GM19395 (cell line): Measurements from ENCODE around the gene LEP.

Source experiments
- ATAC-seq: cut with Tn5 transposase; IDR thresholded peaks from one replicate; pipeline ENCODE4 v1.9.1; 2021; ENCODE audit warnings: mild to moderate bottlenecking, moderate library complexity; ENCODE audit not compliant: unreplicated experiment

Gene LEP

DNA sequence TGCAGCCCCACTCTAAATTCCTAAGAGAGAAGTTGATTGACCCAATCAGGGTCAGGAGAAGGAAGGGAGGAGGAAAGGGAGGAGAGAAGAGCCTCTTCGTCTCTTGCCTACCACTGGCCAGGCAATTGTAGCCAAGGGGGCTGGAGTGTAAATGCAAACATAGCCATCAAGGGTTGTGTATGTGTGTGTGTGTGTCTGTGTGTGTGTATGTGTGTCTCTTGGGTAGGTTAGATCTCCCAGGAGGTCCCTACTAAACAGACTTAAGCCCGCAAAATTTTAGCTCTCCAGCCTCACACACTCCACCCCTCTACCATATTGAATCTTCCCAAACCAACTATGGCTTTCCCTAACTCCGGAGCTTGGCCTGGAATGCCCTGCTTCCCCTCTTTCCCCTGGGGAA, 3.8 kb downstream of the LEP start:
- ATAC-seq = no peak

GRCh38 chr7:128247108-128247507, 6.0 kb downstream of the LEP start:
- no peak for ATAC-seq

GRCh38 chr7:128247640-128248194, 6.6 kb downstream of the LEP start:
- ATAC-seq = no peak

DNA sequence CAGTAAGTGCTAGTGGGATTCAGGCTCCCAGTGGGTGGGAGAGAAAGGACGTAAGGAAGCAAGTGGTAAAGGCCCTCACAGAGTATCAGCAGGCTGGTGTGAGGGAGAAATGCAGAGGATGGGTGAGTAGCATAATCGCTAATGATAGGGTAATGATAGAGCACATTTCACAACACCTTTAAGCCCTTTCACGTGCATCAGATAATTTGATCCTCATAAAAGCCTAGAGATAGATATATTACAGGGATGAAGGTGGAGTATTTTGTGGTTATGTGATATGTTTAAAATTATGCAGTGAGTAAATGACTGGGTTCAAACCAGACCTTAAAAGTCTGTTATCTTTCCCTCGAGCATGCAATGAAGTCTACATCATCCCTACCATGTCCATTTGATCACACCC, 10.3 kb downstream of the LEP start:
- ATAC-seq = no peak

- no peak for ATAC-seq
These were observed 12.6 kb downstream of the LEP start for GRCh38 chr7:128253701-128254100.

DNA sequence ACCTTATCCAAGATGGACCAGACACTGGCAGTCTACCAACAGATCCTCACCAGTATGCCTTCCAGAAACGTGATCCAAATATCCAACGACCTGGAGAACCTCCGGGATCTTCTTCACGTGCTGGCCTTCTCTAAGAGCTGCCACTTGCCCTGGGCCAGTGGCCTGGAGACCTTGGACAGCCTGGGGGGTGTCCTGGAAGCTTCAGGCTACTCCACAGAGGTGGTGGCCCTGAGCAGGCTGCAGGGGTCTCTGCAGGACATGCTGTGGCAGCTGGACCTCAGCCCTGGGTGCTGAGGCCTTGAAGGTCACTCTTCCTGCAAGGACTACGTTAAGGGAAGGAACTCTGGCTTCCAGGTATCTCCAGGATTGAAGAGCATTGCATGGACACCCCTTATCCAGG, 13.4 kb downstream of the LEP start:
- ATAC-seq = no peak

DNA sequence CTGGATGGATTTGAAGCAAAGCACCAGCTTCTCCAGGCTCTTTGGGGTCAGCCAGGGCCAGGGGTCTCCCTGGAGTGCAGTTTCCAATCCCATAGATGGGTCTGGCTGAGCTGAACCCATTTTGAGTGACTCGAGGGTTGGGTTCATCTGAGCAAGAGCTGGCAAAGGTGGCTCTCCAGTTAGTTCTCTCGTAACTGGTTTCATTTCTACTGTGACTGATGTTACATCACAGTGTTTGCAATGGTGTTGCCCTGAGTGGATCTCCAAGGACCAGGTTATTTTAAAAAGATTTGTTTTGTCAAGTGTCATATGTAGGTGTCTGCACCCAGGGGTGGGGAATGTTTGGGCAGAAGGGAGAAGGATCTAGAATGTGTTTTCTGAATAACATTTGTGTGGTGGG, 14.2 kb downstream of the LEP start:
- no peak for ATAC-seq

DNA sequence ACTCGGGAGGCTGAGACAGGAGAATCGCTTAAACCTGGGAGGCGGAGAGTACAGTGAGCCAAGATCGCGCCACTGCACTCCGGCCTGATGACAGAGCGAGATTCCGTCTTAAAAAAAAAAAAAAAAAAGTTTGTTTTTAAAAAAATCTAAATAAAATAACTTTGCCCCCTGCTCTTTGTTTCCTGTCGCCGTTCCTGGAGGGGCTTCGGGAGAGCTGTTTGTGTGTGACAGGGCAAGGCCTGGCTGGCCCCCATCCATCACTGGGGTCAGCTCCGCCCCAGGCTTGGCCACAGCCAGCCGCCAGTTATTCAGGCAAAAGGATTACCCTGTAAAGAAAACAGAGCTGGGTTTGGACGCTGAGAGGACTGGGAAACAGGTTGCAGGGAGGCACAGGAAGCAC, 16.4 kb downstream of the LEP start:
- no peak for ATAC-seq

DNA sequence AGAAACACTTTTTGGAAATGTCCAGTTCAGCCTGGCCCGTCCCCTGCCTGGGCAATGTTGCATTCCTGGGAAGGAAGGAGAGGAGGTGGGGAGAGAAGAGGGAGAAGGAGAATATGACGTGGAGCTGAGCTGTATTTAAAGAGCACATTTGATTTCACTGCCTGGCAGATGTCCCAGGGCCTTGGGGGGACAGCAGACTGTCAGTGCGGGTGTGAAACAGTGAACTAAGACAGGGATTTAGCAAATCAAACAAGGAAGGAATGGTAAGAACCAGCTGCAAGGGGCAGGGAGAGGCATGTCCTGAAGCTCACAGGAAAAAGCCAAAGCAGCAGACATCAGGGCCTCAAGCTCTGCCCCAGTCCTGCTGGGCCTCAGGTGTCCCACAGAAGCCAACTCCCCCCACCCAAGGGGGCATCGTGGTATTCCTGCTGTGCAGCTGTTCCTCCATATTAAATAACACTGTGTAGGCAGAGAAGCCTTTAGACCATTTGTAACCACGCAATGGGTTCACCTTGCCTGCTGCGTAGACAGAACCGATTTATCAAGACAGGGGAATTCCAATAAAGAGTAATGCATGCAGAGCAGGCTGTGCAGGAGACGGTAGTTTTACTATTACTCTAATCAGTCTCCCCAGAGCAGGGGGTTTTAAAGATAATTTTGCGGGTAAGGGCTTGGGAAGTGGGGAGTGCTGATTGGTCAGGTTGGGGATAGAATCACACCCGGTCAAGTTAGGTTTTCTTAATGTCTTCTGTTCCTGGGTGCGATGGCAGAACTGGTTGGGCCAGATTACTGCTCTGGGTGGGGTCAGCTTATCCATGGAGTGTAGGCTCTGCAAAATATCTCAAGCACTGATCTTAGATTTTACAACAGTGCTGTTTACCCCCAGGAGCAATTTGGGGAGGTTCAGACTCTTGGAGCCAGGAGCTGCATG, 18.3 kb downstream of the LEP start:
- no peak for ATAC-seq

DNA sequence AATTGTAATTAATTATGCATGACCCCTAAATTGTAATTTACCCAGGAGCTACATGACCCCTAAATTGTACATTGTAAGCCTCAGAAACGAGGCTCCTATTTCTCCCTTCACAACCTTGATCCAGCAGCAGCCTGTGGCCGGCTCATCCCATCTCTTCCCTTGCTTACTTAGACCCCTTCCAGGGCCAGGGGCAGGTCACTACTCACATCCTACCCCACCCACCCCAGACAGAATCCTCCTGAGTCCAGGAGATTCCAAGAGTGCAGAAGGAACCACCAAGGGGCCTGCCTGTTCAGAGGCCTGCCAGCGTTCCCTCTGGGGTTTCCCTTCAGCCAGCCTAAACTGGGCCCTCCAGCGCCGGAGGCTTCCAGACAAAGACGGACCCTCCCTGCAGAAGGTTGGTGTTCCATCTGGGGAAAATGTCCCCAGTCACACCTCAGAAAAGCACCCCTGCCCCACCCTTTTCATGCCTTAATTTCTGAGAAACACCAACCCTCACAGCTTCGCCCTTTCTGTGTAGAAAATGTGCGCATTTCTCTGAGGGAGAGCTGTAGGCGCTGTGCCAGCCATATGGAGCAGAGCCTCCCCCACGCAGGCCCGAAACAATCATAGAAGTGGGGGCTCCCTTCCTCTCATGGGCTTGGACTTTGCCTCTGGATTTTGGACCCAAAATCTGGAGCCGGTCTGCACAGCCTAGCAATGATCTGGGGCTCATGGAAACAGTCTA, 19.2 kb downstream of the LEP start:
- ATAC-seq = no peak

DNA sequence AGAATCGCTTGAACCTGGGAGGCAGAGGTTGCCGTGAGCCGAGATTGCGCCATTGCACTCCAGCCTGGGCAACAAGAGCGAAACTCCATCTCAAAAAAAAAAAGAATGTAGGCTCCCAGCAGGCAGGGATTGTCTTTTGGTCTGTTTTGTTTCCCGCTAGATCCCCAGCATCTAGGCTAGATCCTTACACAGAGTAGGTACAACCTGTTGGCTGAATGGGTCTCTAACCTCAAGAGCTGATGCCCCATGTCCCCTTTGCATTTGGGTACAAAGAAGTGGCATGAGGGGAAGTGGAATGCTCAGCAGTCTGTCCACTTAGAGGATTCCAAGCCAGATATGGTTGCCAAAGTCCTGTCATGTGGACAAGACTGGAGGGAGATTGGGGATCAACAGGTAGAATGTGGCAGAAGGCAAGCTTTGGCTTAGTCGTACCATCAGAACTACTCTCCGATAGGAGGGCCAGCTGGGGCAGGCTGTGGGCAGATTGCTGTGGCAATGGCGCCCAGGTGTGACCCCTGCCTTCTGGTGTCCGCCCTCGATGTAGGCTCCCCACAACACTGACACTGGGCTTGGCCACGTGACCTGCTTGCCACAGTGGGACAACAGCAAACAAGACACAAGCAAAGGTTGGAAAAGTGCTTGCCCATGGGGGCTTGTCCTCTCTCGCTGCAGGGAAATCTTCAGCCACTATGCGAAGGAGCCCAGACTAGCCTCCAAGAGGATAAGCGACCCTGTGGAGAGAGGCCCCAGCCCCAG, 21.4 kb downstream of the LEP start:
- ATAC-seq = no peak

- no peak for ATAC-seq
These were observed 22.3 kb downstream of the LEP start for GRCh38 chr7:128263420-128263819.

DNA sequence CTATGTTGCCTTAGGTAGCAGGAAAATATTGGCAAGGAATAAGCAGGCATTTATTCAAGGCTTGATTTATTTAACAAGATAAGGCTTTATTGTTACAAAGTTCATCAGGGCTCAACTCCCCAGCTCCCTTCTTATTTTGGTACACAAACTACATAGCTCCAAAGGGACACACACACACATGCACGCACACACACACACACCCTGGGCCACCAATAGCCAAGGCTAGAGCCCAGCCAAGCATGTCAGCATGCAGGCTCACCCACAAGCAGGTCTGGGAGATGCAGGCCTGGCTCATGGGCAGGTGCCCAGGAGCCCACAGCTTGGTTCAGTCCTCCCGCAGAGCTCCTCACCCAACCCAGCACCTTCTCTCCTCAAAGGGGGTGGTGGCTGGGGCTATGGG, 23.4 kb downstream of the LEP start:
- ATAC-seq = no peak

DNA sequence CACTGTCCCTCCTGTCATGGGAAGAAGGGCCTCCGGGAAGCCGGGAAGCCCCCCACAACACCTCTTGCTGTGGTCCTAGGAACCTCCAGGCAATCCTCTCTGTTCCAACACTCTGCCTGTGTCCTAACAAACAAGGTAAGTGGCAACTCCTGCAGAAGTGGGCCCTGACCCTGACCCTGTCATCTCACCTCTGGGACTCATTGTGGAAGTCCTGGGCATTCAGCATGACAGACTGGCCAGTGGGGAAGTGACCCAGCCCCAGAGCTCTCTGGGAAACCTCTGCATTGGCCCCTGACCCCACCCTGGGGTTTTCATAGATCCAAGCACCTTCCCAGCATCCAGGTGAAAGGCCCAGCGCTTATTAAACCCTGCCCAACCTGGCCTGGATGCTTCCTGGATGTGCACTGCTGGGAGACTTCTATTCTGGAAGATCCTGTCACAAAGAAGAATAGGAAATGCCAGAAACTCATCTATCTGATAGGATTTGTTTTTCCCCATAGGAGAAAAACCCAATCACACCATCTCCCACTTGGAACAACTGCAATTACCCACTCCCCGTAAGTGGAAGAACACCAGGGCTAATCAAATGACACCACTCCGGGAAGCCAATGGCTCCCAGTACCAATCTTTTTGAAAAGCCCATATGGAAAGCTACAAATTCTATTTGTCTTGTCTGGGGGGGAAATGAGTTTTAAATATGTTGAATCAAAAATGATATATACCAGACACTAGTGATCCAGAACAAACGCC, 24.3 kb downstream of the LEP start:
- ATAC-seq = no peak

DNA sequence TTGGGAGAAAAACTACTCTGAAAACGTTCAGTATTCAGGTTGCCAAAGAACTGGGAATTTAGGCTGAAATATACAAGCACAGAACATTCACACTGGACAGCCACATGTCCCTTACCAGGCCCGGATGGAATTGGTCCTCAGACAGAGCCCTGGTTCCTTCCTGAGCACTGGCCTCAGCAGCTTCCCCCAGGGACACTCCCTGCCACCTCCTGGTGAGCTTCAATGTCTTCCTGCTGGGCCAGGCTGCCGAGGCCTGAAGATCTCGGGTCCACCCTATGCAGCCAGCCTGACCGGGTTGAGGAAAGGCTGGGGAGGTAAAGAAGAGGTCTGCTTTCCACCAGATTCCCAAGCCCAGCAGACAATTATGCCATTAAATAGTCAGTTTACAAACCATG, 24.8 kb downstream of the LEP start:
- ATAC-seq = no peak

- ATAC-seq = no peak
These were observed 25.4 kb downstream of the LEP start for GRCh38 chr7:128266529-128266882.

DNA sequence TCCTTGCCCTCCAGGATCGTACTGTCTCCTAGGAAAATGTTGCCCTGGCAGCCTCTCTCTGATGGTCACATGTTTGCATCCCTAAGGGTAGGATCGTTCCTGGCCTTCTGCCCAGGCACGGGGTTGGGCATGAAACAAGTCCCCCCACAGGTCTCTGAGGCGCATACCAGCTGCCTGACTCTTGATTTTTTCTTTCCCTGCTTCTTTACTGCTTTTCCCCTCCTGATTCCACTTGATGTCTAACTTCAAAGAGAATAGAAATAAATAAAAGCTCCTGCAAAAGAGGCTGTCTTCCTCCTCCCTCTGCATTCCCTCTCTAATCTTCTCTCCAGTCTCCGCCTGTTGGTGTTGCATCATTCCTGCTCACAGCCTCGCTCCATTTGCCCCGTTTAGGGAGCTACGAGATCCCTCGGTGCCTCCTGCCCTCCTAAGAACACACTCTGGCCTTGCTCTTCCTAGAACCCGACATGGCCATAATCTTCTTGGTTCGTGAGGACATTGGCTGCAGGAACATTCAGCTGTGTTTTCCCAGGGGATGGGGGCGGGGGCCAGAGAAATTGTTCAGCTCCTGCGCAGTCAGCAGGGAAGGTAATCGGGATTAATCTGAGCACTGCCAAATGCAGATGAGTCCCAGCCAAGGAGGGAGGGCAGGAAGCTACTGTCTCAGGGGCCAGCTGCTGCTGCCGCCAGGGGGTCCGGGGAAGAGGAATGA, 26.0 kb downstream of the LEP start:
- ATAC-seq = no peak

DNA sequence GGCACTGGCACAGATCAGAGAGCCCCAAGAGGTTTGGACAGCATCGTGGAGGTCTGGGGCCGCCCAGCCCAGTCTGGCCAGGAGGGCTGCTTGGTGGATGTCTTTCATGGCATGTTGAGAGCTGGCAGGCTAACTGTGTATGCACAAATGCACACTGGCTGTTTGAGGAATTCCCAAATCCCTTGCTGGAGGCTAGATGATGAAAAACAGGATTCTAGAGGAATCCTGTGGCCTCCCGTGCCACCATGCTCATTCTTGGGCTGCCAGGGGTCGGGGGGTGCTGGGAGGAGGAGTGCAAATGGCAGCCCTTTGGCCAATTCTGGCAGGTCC, 26.5 kb downstream of the LEP start:
- no peak for ATAC-seq

DNA sequence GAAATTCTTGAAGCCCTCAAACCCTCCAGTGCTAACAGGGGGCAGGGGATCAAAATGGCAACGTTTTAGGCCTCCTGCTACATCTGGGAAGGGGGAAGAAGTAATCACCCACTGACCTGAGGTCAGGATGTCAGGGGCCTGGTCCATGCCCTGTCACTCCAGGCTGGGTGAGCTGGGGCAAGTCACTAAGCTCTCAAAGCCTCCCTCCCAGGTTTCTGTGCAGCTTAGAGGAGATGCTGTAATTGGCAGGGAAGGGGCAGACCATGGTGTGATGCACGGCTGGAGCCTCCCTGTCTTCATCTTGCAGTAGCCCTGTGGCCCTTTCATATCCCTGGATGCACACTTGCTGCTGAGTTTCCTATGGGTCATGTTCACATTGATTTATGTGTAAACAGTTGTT, 27.2 kb downstream of the LEP start:
- ATAC-seq = no peak

GRCh38 chr7:128270826-128271272, 29.8 kb downstream of the LEP start:
- ATAC-seq = no peak
